Naive thymus-derived CD8-positive, alpha-beta T cell (primary cell): ENCODE results near the gene PLXNA4. TPM values are rescaled to one million over a fixed set of nuclear protein-coding genes. Genes with fewer than 3 reads are reported as not detected.

Source experiments
- ATAC-seq, 2 donors: fragments of 150-1000 bp; cut with Tn5 transposase in 1 of 2; sonication (Bioruptor Pico), chemical (Tn5 transposase) in 1 of 2; 1 replicate in 1 of 2; 2 replicates in 1 of 2; pipeline ENCODE4 v1.10.0; 2021; ENCODE audit warnings: mild to moderate bottlenecking in 2 of 2, moderate library complexity in 2 of 2
- POLR2A ChIA-PET: fragments of 350-600 bp; sonication (Branson Sonifier 250); formaldehyde crosslinking; loops from one replicate; lab custom pipeline; 2021; ENCODE audit warnings: antibody characterized with exemption; lab: Charles Lee
- DNase-seq, 10 donors: peaks; one replicate each; pipeline versions ENCODE4 v3.0.0 to v3.0.0-alpha.2; 2020 to 2022
- H3K27ac Mint-ChIP-seq, 10 donors: one replicate each; pipeline ENCODE4 v1.8.0; 2020 to 2022; ENCODE audit warnings: mild to moderate bottlenecking in 10 of 10, mixed read lengths in 10 of 10, moderate library complexity in 4 of 10, inconsistent platforms in 1 of 10
- H3K27me3 Mint-ChIP-seq, 5 donors: one replicate each; pipeline ENCODE4 v1.8.0; 2021 to 2022; ENCODE audit warnings: mixed read lengths in 5 of 5
- H3K36me3 Mint-ChIP-seq, 3 donors: one replicate each; pipeline ENCODE4 v1.8.0; 2020 to 2022; ENCODE audit warnings: mixed read lengths in 3 of 3, mild to moderate bottlenecking in 2 of 3, inconsistent platforms in 1 of 3
- H3K4me1 Mint-ChIP-seq, 4 donors: one replicate each; pipeline ENCODE4 v1.8.0; 2021 to 2022; ENCODE audit warnings: mixed read lengths in 4 of 4
- H3K4me3 Mint-ChIP-seq, 10 donors: one replicate each; pipeline ENCODE4 v1.8.0; 2020 to 2022; ENCODE audit warnings: mild to moderate bottlenecking in 10 of 10, mixed read lengths in 10 of 10, moderate library complexity in 6 of 10, inconsistent platforms in 1 of 10
- H3K9me3 Mint-ChIP-seq, 9 donors: one replicate each; pipeline ENCODE4 v1.8.0; 2020 to 2022; ENCODE audit warnings: mixed read lengths in 9 of 9, mild to moderate bottlenecking in 3 of 9, inconsistent platforms in 1 of 9, moderate library complexity in 1 of 9
- polyA plus RNA-seq, 3 donors: library from polyadenylated mRNA; unstranded; fragments of 300-500 nt; fragmentation: Illumina TruSeq; gene quantifications; one replicate each; pipeline ENCODE4 v1.2.3, GENCODE V29; 2021
- total RNA-seq, 8 experiments: library from RNA in 2 of 8; stranded (reverse) in 2 of 8; gene quantifications; one replicate each; pipeline ENCODE4 v1.2.3 and lab custom pipeline; 2021 to 2026

The PLXNA4 gene
- total and polyA plus RNA-seq, 5 experiments from 2014 or later, result 0.05 to 1.2 (median 0.27) TPM

DNA sequence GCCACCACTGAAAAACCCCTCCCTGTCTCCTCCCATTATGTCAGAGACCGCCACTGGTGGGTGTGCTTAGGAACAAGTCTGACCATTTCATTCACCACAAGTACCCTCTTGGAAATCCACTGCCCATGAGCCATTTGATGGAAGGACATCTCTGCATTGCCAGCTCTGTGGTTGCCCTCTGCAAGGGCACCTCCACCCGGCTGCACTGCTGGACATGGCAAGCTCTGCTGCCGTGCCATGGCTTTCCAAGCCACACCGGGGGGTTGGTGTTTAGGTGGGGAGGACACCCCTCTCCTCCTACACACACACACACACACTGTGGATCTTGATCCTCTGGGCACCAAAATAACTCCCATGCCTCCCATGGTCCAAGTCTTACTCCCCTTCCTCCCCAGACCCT is 5.2 kb upstream of the PLXNA4 start:
- H3K36me3 Mint-ChIP-seq, result no peaks in the 10 kb centered on the region
- POLR2A ChIA-PET, result interaction anchor here (0.7 to 1.2 kb wide), 2 partner anchors 247 to 263 kb away, joined by 3 to 5 read pairs; no protein-coding TSS in a partner anchor
- H3K9me3 Mint-ChIP-seq, result no peaks in the 10 kb centered on the region
- DNase-seq, result no peak
- no peak overlapping the region for H3K27ac Mint-ChIP-seq
- peaks cover 20 to 31% (median 20%) of the 10 kb centered on the region in 5 donors for H3K27me3 Mint-ChIP-seq
- no peak for ATAC-seq
- peaks cover 7 to 12% (median 10%) of the 10 kb centered on the region in 4 donors for H3K4me1 Mint-ChIP-seq
- no peak overlapping the region for H3K4me3 Mint-ChIP-seq

DNA sequence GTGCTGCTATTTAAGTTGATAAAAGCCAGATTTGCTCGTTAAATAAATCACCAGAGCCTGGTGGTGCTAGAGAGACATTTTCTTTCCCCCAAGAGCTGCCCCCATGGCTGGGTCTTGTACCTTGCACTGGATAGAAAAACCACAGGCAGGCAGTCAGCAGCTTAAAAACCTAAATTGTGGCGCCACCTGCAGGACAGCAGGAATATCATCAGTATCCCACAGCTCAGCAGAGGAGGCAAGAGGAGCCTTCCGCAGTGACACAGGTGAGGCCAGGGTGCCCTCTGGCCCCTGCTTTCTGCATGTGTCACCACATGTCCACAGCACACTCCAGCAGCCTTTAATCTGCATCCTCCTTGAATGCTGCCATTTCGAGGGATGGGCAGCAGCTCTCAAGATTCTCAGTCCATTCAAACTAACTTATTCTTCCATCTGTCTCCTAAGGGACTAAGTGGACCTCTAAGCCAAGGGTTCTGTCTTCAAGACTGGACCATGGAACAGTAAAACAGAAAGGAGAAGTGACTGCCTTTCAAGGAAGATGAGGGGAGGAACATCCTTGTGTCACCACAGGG is 4.5 kb upstream of the PLXNA4 start:
- no peaks in the 10 kb centered on the region for H3K9me3 Mint-ChIP-seq
- peak; percentile 78 to 90 for ATAC-seq
- H3K4me1 Mint-ChIP-seq, result peaks cover 7 to 14% (median 12%) of the 10 kb centered on the region in 4 donors

DNA sequence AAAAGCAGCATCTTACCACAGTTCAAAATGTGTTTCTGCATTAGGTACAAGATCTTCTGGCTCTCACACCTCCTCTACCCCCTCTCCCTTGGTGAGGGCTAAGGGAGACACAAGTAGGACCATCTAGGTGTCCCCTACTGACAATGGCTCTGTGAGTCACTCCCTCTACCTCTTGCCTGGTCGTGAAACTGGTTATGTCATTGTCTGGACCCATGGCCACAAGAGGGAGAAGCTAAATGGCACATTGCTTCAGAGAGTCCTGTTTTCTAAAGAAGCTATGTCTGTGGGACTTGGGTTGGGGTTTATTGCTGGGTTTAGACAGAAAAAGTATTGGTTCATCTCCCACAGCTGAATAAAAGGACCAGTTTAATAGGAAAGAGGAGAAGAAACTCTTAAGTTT is 4.0 kb upstream of the PLXNA4 start:
- H3K9me3 Mint-ChIP-seq, result no peaks in the 10 kb centered on the region
- POLR2A ChIA-PET, result interaction anchor here (0.7 to 2.0 kb wide), 3 partner anchors 186 to 262 kb away, joined by 3 to 6 read pairs (median 5); no protein-coding TSS in a partner anchor
- ATAC-seq, result no peak
- no peaks in the 10 kb centered on the region for H3K36me3 Mint-ChIP-seq
- DNase-seq, result no peak
- no peak overlapping the region for H3K4me3 Mint-ChIP-seq
- peaks cover 8 to 19% (median 17%) of the 10 kb centered on the region in 4 donors for H3K4me1 Mint-ChIP-seq
- H3K27me3 Mint-ChIP-seq, result peaks cover 20 to 38% (median 27%) of the 10 kb centered on the region in 5 donors
- H3K27ac Mint-ChIP-seq, result peak overlapping the region in 2 of 10 donors; percentile 21 to 41

More for the DNA sequence above, 4.5 kb upstream of the PLXNA4 start:
- H3K4me3 Mint-ChIP-seq, result peak overlapping the region in 1 of 10 donors; percentile 34
- peaks cover 18 to 33% (median 22%) of the 10 kb centered on the region in 5 donors for H3K27me3 Mint-ChIP-seq
- peak; percentile 57 to 82 (median 70) for DNase-seq
- POLR2A ChIA-PET, result interaction anchor here (0.7 to 2.0 kb wide), 4 partner anchors 187 to 262 kb away, joined by 3 to 6 read pairs (median 4); no protein-coding TSS in a partner anchor
- H3K36me3 Mint-ChIP-seq, result no peaks in the 10 kb centered on the region
- H3K27ac Mint-ChIP-seq, result peak overlapping the region in 1 of 10 donors; percentile 21

GRCh38 chr7:132579260-132579899 is 3.1 kb upstream of the PLXNA4 start:
- H3K36me3 Mint-ChIP-seq, result no peaks in the 10 kb centered on the region
- DNase-seq, result no peak
- H3K4me1 Mint-ChIP-seq, result peaks cover 8 to 28% (median 22%) of the 10 kb centered on the region in 4 donors
- no peaks in the 10 kb centered on the region for H3K9me3 Mint-ChIP-seq
- H3K27ac Mint-ChIP-seq, result peak overlapping the region in 2 of 10 donors; percentile 25 to 34
- H3K4me3 Mint-ChIP-seq, result peak overlapping the region in 1 of 10 donors; percentile 24
- ATAC-seq, result no peak
- peaks cover 28 to 43% (median 36%) of the 10 kb centered on the region in 5 donors for H3K27me3 Mint-ChIP-seq
- POLR2A ChIA-PET, result interaction anchor here (0.6 to 2.0 kb wide), 2 partner anchors 114 to 185 kb away, joined by 3 to 6 read pairs; no protein-coding TSS in a partner anchor

DNA sequence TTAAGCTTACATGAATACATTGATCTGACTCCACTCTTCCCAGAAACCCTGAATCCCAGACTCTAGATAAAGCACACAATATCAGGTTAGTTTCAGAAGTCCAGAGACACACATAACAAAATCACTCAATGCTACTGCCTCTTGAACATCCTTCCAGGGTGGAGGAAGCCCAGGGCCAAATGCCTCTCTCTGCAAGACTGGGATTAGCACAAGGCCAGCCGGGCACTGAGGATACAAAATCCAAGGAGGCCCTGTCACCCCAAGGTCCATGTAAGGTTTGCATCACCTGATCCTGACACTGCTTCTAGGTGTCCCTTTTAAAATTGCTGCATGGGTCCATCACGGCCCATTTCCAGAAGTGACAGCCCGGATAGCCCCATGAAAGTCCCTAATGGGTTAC is 2.6 kb upstream of the PLXNA4 start:
- peaks cover 12 to 34% (median 26%) of the 10 kb centered on the region in 4 donors for H3K4me1 Mint-ChIP-seq
- DNase-seq (peak in 1 of 10 donors; percentile 50), ATAC-seq (no peak)
- peaks cover 30 to 49% (median 40%) of the 10 kb centered on the region in 5 donors for H3K27me3 Mint-ChIP-seq
- H3K36me3 Mint-ChIP-seq, result no peaks in the 10 kb centered on the region
- peak overlapping the region in 2 of 10 donors; percentile 24 to 72 for H3K4me3 Mint-ChIP-seq
- H3K27ac Mint-ChIP-seq, result no peak overlapping the region
- H3K9me3 Mint-ChIP-seq, result no peaks in the 10 kb centered on the region
- POLR2A ChIA-PET, result no interaction called here

- peak overlapping the region in 2 of 10 donors; percentile 61 to 71 for H3K27ac Mint-ChIP-seq
- no peak for ATAC-seq
- H3K4me3 Mint-ChIP-seq, result peak overlapping the region; percentile 43 to 87 (median 74)
- H3K27me3 Mint-ChIP-seq, result peaks cover 36 to 57% (median 47%) of the 10 kb centered on the region in 5 donors
- H3K9me3 Mint-ChIP-seq, result no peaks in the 10 kb centered on the region
- DNase-seq, result no peak
- no peaks in the 10 kb centered on the region for H3K36me3 Mint-ChIP-seq
- peaks cover 18 to 42% (median 33%) of the 10 kb centered on the region in 4 donors for H3K4me1 Mint-ChIP-seq
- POLR2A ChIA-PET, result no interaction called here
Observed at GRCh38 chr7:132578050-132578370, 1.7 kb upstream of the PLXNA4 start.

DNA sequence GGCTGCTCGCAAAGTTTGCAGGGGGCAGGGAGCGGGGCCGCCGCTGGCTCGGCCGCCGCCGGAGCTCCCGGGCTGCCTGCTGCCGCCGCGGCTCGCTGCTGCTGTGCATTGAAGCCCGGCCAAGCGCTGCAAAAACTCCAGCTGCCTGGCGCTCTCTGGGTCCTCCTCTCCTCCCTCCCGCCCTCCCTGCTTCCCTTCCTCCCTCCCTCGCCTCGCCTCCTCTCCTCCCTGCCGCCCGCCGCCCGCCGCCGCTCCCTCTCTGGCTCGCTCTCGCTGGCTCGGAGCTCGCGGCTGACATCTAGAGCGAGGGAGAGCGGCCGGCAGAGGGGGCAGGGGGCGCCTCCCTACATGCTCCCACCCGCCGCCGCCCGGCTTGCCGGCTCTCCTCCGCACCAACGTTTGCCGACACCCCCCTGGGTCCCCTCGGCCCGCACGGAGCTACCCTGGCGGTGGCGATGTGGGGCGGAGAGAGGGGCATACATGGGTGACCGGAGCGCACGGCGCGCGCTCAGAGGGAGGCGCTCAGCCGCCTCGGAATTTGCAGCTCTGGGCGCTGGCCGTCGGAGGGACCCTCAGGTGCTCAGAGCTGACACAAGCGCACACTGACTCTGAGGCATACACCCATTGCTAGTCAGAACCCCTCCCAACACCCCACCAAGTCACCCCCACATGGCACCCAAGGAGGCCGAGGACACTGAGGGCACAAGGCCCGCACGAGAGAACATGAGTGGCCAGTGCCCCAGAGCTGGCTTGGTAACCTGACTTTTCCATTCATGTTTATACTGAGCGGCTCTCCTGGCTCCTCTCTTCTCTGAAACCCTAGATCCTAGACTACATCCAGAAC is 1.2 kb upstream of the PLXNA4 start:
- Mint-ChIP-seq H3K4me1 (peaks cover 19 to 48% (median 34%) of the 10 kb centered on the region in 4 donors), H3K4me3 (peak overlapping the region; percentile 43 to 87 (median 74)), H3K27ac (peak overlapping the region in 2 of 10 donors; percentile 71), H3K36me3 (no peaks in the 10 kb centered on the region), H3K27me3 (peaks cover 38 to 63% (median 53%) of the 10 kb centered on the region in 5 donors), H3K9me3 (no peaks in the 10 kb centered on the region)
- POLR2A ChIA-PET, result no interaction called here
- DNase-seq (peak in 2 of 10 donors; percentile 22 to 26), ATAC-seq (peak; percentile 17 to 19)

DNA sequence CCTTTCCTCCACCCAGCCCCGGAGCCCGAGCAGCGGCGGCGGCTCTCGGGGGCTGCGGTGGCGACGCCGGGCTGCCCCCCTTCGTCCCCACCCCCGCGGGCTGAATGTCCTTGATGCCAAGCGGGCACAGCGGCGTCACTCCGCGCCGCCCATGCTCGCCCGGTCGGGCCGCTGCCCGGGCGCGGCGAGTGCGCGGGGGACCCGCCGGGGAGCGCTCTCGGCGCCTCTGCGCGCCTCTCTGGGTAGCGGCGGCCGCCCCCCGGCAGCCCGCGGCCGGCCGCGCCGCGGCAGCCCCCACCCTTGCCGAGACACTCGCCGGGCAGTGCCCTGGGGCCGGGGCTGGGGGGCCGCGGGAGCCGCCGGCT is 433 bp upstream of the PLXNA4 start:
- Mint-ChIP-seq H3K9me3 (no peaks in the 10 kb centered on the region), H3K4me3 (peak overlapping the region in 7 of 10 donors; percentile 63 to 90 (median 74)), H3K4me1 (peaks cover 19 to 50% (median 34%) of the 10 kb centered on the region in 4 donors), H3K27ac (no peak overlapping the region), H3K36me3 (no peaks in the 10 kb centered on the region), H3K27me3 (peaks cover 39 to 70% (median 58%) of the 10 kb centered on the region in 5 donors)
- ATAC-seq (no peak), DNase-seq (no peak)
- POLR2A ChIA-PET, result no interaction called here

GRCh38 chr7:132575419-132575981 is 770 bp downstream of the PLXNA4 start:
- Mint-ChIP-seq H3K27ac (no peak overlapping the region), H3K27me3 (peaks cover 39 to 82% (median 59%) of the 10 kb centered on the region in 5 donors), H3K9me3 (no peaks in the 10 kb centered on the region), H3K36me3 (no peaks in the 10 kb centered on the region), H3K4me1 (peaks cover 19 to 50% (median 32%) of the 10 kb centered on the region in 4 donors), H3K4me3 (peak overlapping the region; percentile 69 to 90 (median 77))
- peak; percentile 42 to 58 for ATAC-seq
- POLR2A ChIA-PET, result no interaction called here
- peak in 2 of 10 donors; percentile 31 to 35 for DNase-seq

DNA sequence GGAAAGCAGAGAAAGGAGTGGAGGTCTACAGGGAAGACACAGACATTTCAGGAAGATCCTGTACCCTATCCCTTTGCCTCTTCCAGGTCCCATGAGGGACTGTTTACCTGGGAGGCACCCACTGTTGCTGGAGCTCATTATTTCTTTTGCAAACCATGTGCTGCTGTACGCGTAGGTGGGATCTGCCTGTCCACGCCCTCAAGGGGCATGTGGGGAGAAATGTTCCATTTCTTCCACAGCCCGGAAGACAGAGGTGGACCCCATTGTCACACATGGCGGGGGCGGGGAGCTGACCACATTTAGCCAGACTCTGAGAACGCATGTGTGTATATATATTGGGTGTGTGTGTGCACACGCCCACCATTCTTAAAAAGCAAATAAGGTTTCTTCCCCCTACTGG is 2.0 kb downstream of the PLXNA4 start:
- H3K4me3 Mint-ChIP-seq, result peak overlapping the region in 8 of 10 donors; percentile 8 to 90 (median 42)

GRCh38 chr7:132573251-132573955 is 2.9 kb downstream of the PLXNA4 start:
- Mint-ChIP-seq H3K36me3 (no peaks in the 10 kb centered on the region), H3K27me3 (peaks cover 38 to 72% (median 53%) of the 10 kb centered on the region in 5 donors), H3K4me1 (peaks cover 19 to 50% (median 29%) of the 10 kb centered on the region in 4 donors), H3K27ac (no peak overlapping the region), H3K9me3 (no peaks in the 10 kb centered on the region), H3K4me3 (peak overlapping the region in 7 of 10 donors; percentile 8 to 51 (median 44))
- DNase-seq, result no peak
- POLR2A ChIA-PET, result no interaction called here
- no peak for ATAC-seq

More for the DNA sequence above, 2.0 kb downstream of the PLXNA4 start:
- Mint-ChIP-seq H3K27ac (peak overlapping the region in 1 of 10 donors; percentile 10), H3K36me3 (no peaks in the 10 kb centered on the region), H3K27me3 (peaks cover 42 to 80% (median 59%) of the 10 kb centered on the region in 5 donors), H3K9me3 (no peaks in the 10 kb centered on the region), H3K4me1 (peaks cover 19 to 50% (median 29%) of the 10 kb centered on the region in 4 donors)
- DNase-seq (no peak), ATAC-seq (no peak)
- POLR2A ChIA-PET, result no interaction called here
